Measurements from ENCODE around the gene CBX6. TPM values are rescaled to one million over a fixed set of nuclear protein-coding genes. Genes with fewer than 3 reads are reported as not detected.

Gene CBX6
- total RNA-seq, 2 experiments from 2014 or later, result 56.0 to 60.5 TPM

GRCh38 chr22:38882972-38883622, 11.1 kb upstream of the CBX6 start:
- Mint-ChIP-seq H3K27ac (peak overlapping the region; percentile 65), H3K36me3 (ENCODE audit: low read depth) (no peaks in the 10 kb centered on the region), H3K4me1 (peaks cover 19% of the 10 kb centered on the region), H3K27me3 (peaks cover 1% of the 10 kb centered on the region), H3K9me3 (peaks cover 5% of the 10 kb centered on the region), H3K4me3 (no peak overlapping the region)
- DNase-seq, result no peak
- ChIA-PET POLR2A (no interaction called here), CTCF (no interaction called here)

GRCh38 chr22:38881997-38882879, 10.2 kb upstream of the CBX6 start:
- CTCF ChIA-PET, result interaction anchor here (4.2 kb wide), 1 partner anchor 12 kb away, joined by 22 read pairs; no protein-coding TSS in a partner anchor
- DNase-seq, result no peak
- Mint-ChIP-seq H3K4me3 (no peak overlapping the region), H3K36me3 (ENCODE audit: low read depth) (no peaks in the 10 kb centered on the region), H3K9me3 (no peaks in the 10 kb centered on the region), H3K27me3 (peaks cover 1% of the 10 kb centered on the region), H3K4me1 (peaks cover 19% of the 10 kb centered on the region), H3K27ac (peak overlapping the region; percentile 46)
- POLR2A ChIA-PET, result interaction anchor here (0.6 kb wide), 1 partner anchor 39 kb away, joined by 5 read pairs; no protein-coding TSS in a partner anchor

GRCh38 chr22:38881464-38881871, 9.5 kb upstream of the CBX6 start:
- POLR2A ChIA-PET, result interaction anchor here (0.6 kb wide), 1 partner anchor 113 kb away, joined by 3 read pairs; no protein-coding TSS in a partner anchor
- Mint-ChIP-seq H3K27ac (no peak overlapping the region), H3K4me3 (no peak overlapping the region), H3K27me3 (peaks cover 1% of the 10 kb centered on the region), H3K9me3 (no peaks in the 10 kb centered on the region), H3K36me3 (ENCODE audit: low read depth) (no peaks in the 10 kb centered on the region), H3K4me1 (peaks cover 19% of the 10 kb centered on the region)
- DNase-seq, result no peak
- CTCF ChIA-PET, result interaction anchor here (0.6 to 4.2 kb wide), 5 partner anchors 12 to 1132 kb away, joined by 3 to 22 read pairs (median 3); no protein-coding TSS in a partner anchor

- no peak for DNase-seq
- POLR2A ChIA-PET, result no interaction called here
- Mint-ChIP-seq H3K9me3 (no peaks in the 10 kb centered on the region), H3K4me1 (peaks cover 19% of the 10 kb centered on the region), H3K36me3 (ENCODE audit: low read depth) (no peaks in the 10 kb centered on the region), H3K4me3 (no peak overlapping the region), H3K27me3 (peaks cover 1% of the 10 kb centered on the region), H3K27ac (no peak overlapping the region)
- CTCF ChIA-PET, result interaction anchor here (4.2 kb wide), 1 partner anchor 10 kb away, joined by 22 read pairs; no protein-coding TSS in a partner anchor
Observed at GRCh38 chr22:38879961-38880360, 7.9 kb upstream of the CBX6 start.

- H3K4me3 Mint-ChIP-seq, result no peak overlapping the region
- H3K27ac Mint-ChIP-seq, result no peak overlapping the region
- CTCF ChIA-PET, result interaction anchor here (1.0 to 4.2 kb wide), 3 partner anchors 9 to 21 kb away, joined by 3 to 22 read pairs (median 3); no protein-coding TSS in a partner anchor
- no peaks in the 10 kb centered on the region for H3K9me3 Mint-ChIP-seq
- H3K4me1 Mint-ChIP-seq, result peaks cover 20% of the 10 kb centered on the region
- no peaks in the 10 kb centered on the region for H3K36me3 Mint-ChIP-seq (ENCODE audit: low read depth)
- DNase-seq, result no peak
- POLR2A ChIA-PET, result no interaction called here
- peaks cover 1% of the 10 kb centered on the region for H3K27me3 Mint-ChIP-seq
Observed at GRCh38 chr22:38879108-38879729, 7.2 kb upstream of the CBX6 start.

- H3K27me3 Mint-ChIP-seq, result peaks cover 6% of the 10 kb centered on the region
- no peak for DNase-seq
- peaks cover 25% of the 10 kb centered on the region for H3K4me1 Mint-ChIP-seq
- no peak overlapping the region for H3K27ac Mint-ChIP-seq
- no peaks in the 10 kb centered on the region for H3K36me3 Mint-ChIP-seq (ENCODE audit: low read depth)
- ChIA-PET POLR2A (no interaction called here), CTCF (interaction anchor here (0.7 to 1.2 kb wide), 3 partner anchors 10 to 244 kb away, joined by 3 read pairs; no protein-coding TSS in a partner anchor)
- H3K9me3 Mint-ChIP-seq, result no peaks in the 10 kb centered on the region
- H3K4me3 Mint-ChIP-seq, result no peak overlapping the region
Observed at GRCh38 chr22:38878001-38878400, 6.0 kb upstream of the CBX6 start.

- peaks cover 6% of the 10 kb centered on the region for H3K27me3 Mint-ChIP-seq
- no peak overlapping the region for H3K4me3 Mint-ChIP-seq
- H3K9me3 Mint-ChIP-seq, result no peaks in the 10 kb centered on the region
- peaks cover 35% of the 10 kb centered on the region for H3K4me1 Mint-ChIP-seq
- no peaks in the 10 kb centered on the region for H3K36me3 Mint-ChIP-seq (ENCODE audit: low read depth)
- no peak for DNase-seq
- no peak overlapping the region for H3K27ac Mint-ChIP-seq
- POLR2A ChIA-PET, result no interaction called here
- CTCF ChIA-PET, result interaction anchor here (0.5 to 1.4 kb wide), 5 partner anchors 17 to 248 kb away, joined by 3 to 4 read pairs (median 3); no protein-coding TSS in a partner anchor
Observed at GRCh38 chr22:38874529-38875222, 2.7 kb upstream of the CBX6 start.

- ChIA-PET POLR2A (no interaction called here), CTCF (interaction anchor here (0.5 to 1.4 kb wide), 6 partner anchors 17 to 249 kb away, joined by 3 to 4 read pairs (median 3); partner anchors contain the start of gene CBY1)
- H3K4me3 Mint-ChIP-seq, result peak overlapping the region; percentile 86
- peaks cover 4% of the 10 kb centered on the region for H3K36me3 Mint-ChIP-seq (ENCODE audit: low read depth)
- H3K27ac Mint-ChIP-seq, result peak overlapping the region; percentile 80
- DNase-seq, result peak; percentile 42
- peaks cover 5% of the 10 kb centered on the region for H3K27me3 Mint-ChIP-seq
- H3K9me3 Mint-ChIP-seq, result no peaks in the 10 kb centered on the region
- peaks cover 43% of the 10 kb centered on the region for H3K4me1 Mint-ChIP-seq
Observed at GRCh38 chr22:38873469-38874411, 1.7 kb upstream of the CBX6 start.

- peaks cover 5% of the 10 kb centered on the region for H3K27me3 Mint-ChIP-seq
Observed at GRCh38 chr22:38872831-38873248, 824 bp upstream of the CBX6 start.

GRCh38 chr22:38871360-38872171, 450 bp downstream of the CBX6 start:
- Mint-ChIP-seq H3K4me3 (peak overlapping the region; percentile 89), H3K27ac (peak overlapping the region; percentile 91), H3K27me3 (peaks cover 5% of the 10 kb centered on the region), H3K4me1 (peaks cover 48% of the 10 kb centered on the region), H3K36me3 (ENCODE audit: low read depth) (peaks cover 7% of the 10 kb centered on the region), H3K9me3 (no peaks in the 10 kb centered on the region)
- ChIA-PET CTCF (interaction anchor here (0.8 to 4.8 kb wide), 12 partner anchors 9 to 657 kb away, joined by 3 to 51 read pairs (median 7); partner anchors contain the start of genes APOBEC3D and CBX7), POLR2A (no interaction called here)
- peak; percentile 29 for DNase-seq

More at GRCh38 chr22:38872831-38873248, 824 bp upstream of the CBX6 start:
- ChIA-PET CTCF (interaction anchor here (1.1 kb wide), 1 partner anchor 216 kb away, joined by 3 read pairs; the partner anchor contains the start of gene CBY1), POLR2A (no interaction called here)
- peaks cover 48% of the 10 kb centered on the region for H3K4me1 Mint-ChIP-seq
- H3K27ac Mint-ChIP-seq, result peak overlapping the region; percentile 80
- peak overlapping the region; percentile 86 for H3K4me3 Mint-ChIP-seq
- H3K36me3 Mint-ChIP-seq (ENCODE audit: low read depth), result peaks cover 7% of the 10 kb centered on the region
- no peak for DNase-seq
- H3K9me3 Mint-ChIP-seq, result no peaks in the 10 kb centered on the region

All from activated CD4-positive, alpha-beta T cell treated with anti-CD3 and anti-CD28 coated beads, Interleukin-2, amount 10 ng/mL, durations not matched to agents 7 days and 5 days (primary cell).